WI38 (cell line): Measurements from ENCODE around the gene ZNF513.
A peak's percentile ranks its signal among the peaks of the same experiment; 100 is the strongest.
"Not testable (repeated sequence)": the region's sequence is repeated elsewhere in the genome, so short reads cannot be mapped to it uniquely, and the experiment has no call there.

ENCODE experiments used
- H3K4me3 ChIP-seq: 2 replicates; pipeline ENCODE4 v1.5.1; 2011; ENCODE audit warnings: low read depth, mild to moderate bottlenecking, control low read depth, low read length
- CTCF ChIP-seq: IDR thresholded peaks from 2 replicates; pipeline ENCODE4 v1.5.1; 2012; ENCODE audit warnings: low read depth, mild to moderate bottlenecking, control low read depth, low read length

Gene ZNF513

DNA sequence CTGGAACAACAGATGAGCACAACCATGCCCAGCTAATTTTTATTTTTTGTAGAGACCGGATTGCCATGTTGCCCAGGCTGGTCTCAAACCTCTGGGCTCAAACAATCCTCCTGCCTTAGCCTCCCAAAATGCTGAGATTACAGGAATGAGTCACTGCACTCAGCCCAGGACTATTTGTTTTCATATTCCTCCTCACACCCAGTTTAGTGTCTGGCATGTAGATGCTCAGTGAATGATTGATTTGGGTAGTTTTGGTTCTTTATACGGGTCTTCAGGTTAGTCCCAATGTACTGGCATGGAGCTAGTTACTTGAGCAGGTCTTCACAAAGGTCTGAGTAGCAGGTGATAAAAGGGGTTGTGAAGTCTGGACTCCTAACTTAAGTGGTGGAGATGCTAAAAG lies 16.6 kb downstream of the ZNF513 start:
- H3K4me3 ChIP-seq = no peak overlapping the region

GRCh38 chr2:27362678-27363420 lies 17.7 kb downstream of the ZNF513 start:
- H3K4me3 ChIP-seq = no peak overlapping the region
- TF ChIP-seq CTCF = no peak

More for the DNA sequence above, 16.6 kb downstream of the ZNF513 start:
- no peak for TF ChIP-seq CTCF

DNA sequence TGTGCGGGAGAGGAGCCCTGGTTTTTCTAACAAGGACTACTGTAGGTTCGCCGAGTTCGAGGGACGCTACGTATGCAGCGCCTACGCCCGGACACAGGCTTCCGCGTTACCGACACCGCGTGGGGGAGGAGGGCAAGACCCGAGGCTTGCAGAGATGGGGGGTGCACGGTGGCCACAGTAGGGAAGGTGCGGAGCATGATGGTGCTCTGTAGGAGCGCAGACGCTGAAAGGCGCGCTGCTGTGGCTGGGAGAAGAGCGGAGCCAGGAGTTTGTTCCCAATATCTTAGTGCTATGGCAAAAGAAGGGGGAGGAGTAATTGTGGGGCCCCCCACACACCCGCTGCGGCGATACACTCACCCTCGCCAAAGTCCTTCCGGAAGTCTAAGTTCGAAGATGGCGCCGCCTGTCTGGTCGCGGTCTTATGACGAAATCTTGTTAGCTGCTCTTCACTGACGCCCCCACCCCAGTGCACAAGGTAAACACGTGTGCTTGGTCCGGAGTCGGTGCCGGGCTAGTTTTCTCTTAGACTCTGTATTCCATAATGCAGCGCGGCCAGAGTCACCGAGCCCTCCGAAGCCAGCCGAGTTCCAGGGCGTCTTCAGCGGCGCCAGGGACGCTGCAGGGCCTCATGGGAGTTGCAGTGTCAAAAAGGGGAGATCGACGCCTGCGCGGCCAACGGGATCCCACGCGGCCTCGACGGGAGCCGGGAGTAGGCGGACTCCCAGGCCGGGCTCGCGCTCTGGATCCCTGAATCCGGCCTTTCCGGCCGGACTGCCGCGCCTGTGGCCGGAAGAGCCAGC lies 24.0 kb downstream of the ZNF513 start, which contains the start of gene GTF3C2:
Gene GTF3C2, minus strand, starts transcription at position 383 of the 800 bp plus-strand sequence. CDS start 13,210 bp downstream, outside the sequence.
- no peak for TF ChIP-seq CTCF
- peak within 1 kb of the TSS; percentile 82 for H3K4me3 ChIP-seq

- peak overlapping the region; percentile 82 for H3K4me3 ChIP-seq
- TF ChIP-seq CTCF = no peak
Observed at GRCh38 chr2:27356056-27356381, 24.5 kb downstream of the ZNF513 start.

GRCh38 chr2:27354597-27354927 lies 26.0 kb downstream of the ZNF513 start:
- H3K4me3 ChIP-seq = no peak overlapping the region
- TF ChIP-seq CTCF = no peak

DNA sequence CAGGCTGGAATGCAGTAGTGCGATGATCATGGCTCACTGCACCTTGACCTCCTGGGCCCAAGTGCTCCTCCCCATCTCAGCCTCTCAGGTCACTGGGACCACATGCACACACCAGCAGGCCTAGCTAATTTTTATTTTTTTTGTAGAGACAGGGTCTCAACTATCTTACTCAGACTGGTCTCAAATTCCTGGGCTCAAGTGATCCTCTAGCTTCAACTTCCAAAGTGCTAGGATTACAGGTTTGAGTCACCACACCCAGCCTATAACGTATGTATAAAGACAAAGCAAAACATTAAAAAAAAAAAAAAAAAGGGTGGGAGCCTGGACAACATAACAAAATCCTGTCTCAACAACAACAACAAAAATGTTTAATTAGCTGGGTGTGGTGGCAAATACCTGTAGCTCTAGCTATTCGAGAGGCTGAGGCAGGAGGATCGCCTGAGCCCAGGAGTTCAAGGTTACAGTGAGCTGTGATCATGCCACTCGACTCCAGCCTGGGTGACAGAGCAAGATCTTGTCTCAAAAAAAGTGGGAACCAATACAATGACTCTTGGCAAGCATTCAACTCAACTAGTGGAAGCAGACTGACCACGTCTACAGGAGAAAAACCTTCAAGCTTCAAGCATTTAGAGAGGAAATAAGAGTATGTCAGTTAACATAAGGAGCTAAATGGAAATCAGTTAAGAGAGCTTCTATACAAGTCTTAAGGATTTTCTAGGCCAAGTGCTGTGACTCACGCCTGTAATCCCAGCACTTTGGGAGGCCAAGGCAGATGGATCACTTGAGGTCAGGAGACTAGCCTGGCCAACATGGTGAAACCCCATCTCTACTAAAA lies 26.6 kb downstream of the ZNF513 start:
- TF ChIP-seq CTCF = no peak
- H3K4me3 ChIP-seq = no peak overlapping the region

- H3K4me3 ChIP-seq = not testable (repeated sequence)
Observed at GRCh38 chr2:27353386-27353761, 27.2 kb downstream of the ZNF513 start.
